GM21360 (cell line): ENCODE results near the gene SMCO4.

Source experiments
- ATAC-seq: cut with Tn5 transposase; IDR thresholded peaks from one replicate; pipeline ENCODE4 v1.9.1; 2021; ENCODE audit warnings: mild to moderate bottlenecking, moderate library complexity; ENCODE audit not compliant: unreplicated experiment

SMCO4 gene

DNA sequence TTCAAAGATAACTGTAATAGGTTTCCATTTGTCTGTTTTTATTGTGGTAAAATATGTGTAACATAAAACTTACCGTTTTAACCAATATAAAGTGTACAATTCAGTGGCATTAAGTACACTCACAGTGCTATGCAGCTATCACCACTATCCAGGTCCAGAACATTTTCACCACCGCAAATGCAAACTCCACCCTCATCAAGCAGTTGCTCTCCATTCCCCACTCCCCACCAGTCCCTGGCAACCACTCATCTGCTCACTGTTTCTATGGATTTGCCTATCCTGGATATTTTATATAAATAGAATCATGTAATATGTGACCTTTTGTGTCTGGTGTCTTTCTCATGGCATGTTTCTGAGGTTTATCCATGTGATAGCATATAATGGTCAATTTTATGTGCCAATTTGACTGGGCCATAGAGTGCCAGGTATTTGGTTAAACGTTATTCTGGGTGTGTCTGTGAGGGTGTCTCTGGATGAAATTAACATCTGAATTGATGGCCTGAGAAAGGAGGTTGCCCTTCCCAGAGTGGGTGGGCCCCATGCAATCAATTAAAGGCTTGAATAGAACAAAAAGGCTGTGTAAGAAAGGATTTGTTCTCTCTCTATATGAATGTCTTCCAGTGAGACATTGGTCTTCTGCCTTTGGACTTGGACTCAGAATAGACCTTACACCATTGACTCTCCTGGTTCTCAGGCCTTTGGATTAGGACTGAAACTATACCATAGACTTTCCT lies 17.2 kb upstream of the SMCO4 start:
- ATAC-seq, result no peak

DNA sequence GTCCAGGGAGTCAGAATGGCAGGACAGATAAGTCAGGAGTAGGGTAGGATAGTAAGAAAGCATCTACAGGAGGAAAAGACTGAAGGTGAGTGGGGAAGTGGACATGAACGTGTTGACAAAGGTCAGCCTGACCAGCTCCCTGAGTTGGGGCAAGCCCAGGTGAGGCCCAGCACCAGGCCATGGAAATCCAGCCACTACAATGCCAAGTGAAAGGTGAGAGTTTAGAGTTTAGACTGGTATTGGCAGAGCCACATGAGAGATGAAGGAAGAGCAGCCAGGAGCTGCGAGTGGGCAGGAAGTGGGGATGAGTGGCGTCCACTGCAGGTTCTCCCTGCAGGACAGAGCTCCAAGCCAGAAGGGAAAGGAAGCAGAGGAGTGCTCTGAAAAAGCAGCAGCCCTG lies 16.5 kb upstream of the SMCO4 start:
- no peak for ATAC-seq

DNA sequence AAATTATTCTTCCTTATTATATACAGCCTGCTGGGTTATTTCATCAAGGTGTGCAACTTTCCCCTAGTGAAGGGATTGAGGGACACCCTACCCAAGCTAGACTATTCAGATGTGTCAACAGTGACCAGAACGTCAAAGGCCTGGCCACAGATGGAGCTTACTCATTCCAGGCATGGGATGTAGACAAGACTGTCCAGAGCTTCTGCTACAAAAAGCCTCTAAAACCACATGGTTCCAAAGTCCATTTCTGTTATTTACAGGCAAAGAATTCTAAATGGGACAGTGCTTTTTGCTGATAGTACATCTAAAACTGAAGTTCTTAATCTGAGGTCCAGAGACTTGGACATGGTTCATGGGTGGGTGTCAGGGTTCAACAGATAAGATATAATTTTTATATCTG lies 9.7 kb upstream of the SMCO4 start:
- no peak for ATAC-seq

DNA sequence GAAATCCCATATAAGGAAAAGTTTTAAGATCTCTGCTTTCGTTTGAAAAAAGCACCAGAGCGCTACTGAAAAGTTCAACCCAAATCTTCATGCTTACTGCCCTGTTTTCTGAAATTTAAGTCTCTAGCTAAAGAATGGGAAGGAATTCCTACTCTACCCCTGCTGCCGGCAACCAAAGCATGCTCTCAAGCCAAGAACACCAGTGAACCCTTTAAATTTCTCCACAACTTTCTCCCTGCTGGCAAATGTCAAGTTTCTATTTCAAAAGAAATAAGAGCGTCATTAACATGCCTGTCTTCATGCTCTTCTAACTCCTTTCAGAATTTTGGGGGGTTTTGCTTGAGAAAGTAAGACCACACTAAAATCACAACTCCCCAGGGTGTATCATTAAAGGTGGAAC lies 6.8 kb upstream of the SMCO4 start:
- no peak for ATAC-seq

DNA sequence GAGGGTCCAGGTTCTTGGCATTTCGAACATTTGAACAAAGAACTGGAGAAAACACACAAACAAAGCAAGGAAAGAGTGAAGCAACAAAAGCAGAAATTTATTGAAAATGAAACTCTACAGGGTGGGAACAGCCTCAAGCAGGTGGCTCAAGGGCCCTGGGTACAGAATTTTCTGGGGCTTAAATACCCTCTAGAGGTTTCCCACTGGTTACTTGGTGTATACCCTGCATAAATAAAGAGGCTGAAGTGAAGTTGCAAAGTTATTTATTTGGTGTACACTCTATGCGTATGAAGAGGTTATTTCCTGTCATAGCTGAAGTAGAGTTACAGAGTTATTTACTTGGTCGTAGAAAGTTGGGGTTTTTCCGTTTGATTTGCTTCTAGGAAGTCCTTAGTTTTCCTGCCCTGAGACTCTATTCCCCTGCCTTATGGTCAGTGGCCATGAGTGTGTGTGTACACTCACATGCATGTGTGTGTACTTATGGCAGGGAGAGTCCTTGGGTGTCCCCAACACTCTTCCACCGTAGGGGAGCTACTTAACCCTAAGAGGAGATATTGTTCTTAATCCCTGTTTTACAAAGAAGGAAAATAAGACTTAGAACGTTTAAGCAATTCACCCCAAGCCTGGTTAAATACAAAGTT lies 5.6 kb upstream of the SMCO4 start:
- ATAC-seq, result peak; percentile 32

DNA sequence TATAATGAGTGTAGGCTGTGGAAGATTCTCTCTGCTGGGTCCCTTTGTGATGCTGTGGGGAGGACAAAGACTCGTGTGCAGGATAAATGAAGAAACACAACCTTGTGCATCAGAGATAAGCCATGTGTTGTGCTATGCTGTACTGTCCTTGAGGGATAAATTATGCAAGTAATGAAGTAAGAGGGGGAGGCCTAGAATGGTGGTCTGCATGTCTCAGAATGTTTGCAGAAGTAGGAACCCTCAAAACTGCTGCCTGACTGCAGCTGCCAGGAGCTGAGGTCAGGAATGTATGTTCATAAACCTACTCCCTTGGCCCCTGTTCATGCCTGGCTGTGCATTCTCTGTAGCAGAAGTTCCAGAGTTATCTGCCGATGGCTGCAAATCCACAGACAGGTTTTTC lies 4.6 kb upstream of the SMCO4 start:
- no peak for ATAC-seq

DNA sequence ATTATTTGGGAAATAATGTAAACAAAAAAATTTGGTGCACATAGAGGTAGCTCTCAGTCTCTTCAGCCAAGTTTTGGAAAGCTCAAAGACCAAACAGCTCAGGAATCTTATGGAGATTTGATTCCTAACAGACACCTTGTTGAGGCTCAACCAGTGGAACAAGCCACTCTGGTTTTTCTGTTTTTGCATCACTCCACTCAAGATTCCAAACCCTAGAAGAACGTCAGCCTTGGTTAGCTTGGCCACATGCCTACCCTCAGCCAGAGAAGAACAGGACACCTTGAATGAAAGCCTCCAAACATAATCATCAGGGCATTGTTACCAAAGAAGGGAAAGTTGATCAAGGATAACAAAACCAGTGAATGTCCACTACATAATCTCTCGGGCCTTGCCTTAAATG lies 3.8 kb upstream of the SMCO4 start:
- ATAC-seq, result no peak

DNA sequence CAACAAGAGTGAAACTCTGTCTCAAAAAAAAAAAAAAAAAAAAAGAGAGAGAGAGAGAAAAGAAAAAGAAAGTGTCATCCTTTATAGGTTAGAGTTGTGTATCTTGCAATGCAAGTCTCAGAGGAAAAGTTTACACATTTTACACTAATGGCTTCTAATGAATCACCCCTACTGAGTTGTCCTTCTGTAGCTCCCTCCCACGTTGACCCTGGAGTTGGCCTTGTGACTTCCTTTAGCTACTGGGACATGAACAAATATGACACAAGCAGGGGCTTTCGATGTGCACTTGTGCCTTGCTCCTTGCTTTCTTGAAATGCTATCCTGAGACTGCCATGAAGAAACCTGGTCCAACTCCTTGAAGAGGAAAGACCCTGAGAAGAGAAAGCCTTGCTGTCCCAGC lies 2.4 kb upstream of the SMCO4 start:
- ATAC-seq, result no peak

DNA sequence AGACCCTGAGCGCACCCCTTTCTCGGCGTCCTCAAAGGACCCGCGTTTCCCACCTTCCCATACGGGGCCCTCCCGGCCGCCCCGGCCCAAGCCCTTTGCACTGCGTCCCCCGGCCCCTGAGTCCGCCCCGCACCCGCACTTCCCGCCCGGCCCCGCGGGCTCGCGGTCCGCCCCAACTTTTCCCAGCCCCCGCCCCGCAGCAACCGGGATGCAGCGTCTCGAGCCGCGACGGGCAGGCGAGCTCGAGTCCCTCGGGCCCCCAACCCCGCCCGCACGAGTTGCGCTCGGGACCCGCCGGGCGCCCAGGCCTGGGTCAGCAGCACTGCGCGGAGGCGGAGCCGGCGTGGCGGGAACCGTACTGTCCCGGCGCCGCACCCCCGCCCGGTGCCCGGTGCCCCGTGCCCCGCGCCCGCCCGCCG lies 371 bp downstream of the SMCO4 start:
- ATAC-seq, result peak; percentile 29

DNA sequence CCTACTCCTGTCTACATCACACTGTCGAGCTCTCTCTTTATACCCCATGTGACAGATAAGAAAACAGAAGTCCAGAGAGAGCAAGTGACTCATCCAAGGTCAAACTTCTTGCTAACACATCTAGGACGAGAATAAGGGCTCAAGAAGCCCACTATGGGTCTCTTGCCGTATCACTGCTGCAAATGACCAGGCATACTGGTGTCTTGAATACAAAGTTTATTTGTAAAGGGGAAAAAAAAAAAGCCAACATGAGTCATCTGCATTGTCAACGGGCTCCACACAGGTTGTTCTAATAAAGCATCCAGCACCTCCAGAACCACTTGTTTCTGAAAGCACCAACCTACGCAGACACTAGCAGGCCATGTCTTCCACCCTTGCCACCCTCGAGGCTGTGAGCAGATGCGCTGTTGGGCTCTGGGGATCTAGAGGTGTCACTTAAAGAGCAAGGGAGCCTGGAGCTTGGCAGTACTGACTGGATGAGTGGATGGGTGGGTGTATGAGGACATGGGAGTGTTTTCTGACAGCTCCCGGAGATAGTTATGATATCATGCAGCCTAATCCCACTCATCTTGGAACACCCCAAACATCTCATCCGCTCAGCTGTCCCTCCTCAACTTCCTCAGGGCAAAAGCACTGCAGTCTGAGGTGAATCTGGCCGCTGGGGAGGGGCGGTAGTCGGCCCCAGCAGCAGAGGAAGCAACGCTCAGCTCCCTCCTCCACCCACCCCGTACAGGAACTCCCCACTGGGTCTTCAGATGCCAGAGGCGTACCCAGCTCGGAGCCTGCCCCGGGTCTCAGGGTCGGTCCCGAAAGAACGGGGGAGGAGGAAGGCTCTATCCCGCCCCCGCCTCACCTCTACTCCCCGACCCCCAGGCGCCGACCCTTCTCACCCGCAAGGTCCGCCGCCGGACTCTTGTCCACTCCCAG lies 1.0 kb downstream of the SMCO4 start:
- peak; percentile 45 for ATAC-seq

DNA sequence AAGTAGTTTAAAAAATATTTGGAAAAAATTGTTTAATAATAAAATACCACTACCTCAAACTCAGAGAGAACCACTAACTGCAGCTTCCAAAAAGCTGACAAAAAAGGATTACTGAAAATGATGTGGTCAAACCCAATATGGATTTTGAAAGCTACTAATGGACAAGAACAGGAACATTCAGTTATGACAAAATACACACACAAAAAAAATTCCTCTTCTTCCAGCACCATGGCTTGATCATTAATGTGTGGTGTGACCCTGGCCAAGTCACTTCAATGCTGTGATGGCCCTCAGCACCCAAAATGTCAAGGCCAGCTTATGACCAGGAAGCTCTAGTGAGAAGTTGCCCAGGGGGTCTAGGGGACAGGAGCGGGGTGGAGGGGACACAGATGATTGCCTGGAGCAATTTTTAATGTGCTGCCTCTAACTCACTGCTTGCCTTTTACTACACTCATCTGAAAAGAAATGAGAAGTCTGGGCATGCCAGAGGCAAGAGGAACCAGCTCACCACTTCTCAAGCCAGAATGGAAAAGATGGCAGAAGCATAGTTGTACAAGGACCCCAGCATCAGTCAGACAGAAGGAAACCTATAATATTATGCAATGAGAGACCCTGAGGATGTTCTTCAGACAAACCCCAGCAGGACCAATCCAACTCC lies 2.2 kb downstream of the SMCO4 start:
- no peak for ATAC-seq

DNA sequence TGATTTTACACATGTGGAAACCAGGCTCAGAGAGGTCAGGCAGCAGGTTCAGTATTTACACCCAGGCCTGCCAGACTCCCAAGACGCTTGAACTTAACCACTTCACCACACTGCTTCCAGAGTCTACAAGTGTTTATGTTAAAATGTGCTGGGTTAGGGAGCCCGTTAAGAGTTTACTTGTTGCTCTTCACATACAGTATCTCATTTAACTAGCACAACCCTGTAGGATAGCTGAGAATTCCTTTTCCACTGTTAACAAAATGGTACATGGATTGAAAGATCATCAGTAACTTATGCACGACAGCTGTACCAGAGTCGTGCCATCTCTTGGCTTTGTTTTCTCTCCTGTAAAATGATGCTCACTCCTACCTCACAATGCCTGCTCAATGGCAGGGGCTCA lies 2.9 kb downstream of the SMCO4 start:
- ATAC-seq, result no peak

DNA sequence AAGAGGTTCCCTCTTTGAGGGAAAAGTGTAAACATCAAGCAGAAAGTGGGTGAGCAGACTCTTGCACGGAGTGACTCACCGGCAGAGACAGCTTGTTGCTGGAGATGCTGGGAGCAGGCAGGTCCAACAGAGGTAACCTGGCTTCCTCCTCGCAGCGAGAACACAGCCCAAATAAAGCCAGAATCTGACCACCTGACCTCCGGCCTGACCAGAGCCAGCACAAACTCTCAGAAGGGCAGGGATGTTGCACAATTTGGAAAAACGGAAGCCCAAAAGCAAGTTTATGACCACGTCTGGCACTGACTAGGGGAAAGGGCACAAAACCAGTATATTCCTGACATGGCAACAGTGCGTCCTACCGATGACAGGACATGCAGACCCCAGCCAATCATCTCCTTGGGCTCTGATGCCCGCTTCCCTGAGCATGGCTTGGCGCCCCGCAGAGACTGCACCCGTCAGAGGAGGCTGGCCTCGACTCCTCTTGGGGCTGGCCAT lies 5.4 kb downstream of the SMCO4 start:
- no peak for ATAC-seq

DNA sequence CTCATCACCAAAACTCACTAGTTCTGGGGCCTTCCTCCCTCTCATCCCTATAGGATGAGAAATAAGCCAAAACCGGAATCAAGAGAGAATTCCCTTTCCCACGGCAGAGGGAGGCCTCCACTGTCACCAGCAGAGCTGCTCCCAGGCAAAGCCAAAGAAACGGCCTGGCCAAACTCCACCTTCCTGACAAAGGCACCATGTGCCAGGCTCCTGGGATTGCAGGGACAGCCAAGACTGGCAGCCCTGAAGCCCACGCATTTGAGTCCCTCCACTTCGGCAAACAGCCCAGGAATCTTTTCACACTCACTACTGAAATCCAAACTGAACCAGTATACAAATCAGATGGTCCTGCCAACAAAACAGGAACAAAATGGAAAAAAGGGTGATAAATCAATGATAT lies 6.1 kb downstream of the SMCO4 start:
- ATAC-seq, result no peak

DNA sequence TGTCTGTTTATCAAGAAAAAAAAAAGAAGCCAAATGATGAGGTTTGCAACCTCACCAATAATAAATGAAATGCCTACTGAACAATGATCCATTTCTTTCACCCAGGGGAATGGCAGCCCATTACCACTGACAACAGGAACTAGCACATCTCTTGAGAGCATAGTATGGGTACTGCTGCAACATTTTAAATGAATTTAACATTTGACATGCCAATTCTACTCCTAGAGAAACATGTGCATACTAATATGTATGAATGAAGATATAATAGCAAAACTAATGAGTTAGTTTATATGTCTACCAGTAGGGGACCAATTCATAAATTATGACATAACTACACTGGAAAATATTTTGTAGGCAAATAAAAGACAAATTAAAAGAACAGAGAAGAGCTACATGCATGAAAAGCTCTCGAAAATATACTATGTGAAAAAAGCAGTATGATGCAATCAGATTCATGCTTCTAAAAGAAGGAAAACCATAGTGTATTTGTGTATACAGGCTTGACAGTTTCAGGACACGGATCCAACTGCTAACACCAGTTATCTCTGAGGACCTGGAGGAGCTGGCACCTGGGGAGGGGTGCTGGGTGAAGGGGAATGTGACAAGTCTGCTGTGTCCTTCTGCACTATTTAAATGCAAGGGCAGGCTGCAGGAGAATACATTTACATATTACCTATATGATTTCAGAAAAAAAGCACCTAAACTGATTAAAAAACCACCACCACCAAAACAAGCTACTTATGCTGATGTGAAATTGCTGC lies 6.9 kb downstream of the SMCO4 start:
- ATAC-seq, result peak; percentile 1

DNA sequence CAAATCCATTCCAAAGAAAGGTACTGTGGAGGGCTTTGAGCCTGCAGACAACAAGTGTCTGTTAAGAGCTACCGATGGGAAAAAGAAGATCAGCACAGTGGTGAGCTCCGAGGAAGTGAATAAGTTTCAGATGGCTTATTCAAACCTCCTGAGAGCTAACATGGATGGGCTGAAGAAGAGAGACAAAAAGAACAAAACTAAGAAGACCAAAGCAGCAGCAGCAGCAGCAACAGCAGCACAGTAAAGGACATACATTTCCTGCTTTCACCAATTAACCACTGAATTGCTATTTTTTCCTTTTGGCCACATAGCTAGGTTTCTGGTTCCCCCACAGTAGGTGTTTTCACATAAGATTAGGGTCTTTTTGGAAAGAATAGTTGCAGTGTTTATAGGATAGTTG lies 7.6 kb downstream of the SMCO4 start:
- ATAC-seq, result peak; percentile 57

DNA sequence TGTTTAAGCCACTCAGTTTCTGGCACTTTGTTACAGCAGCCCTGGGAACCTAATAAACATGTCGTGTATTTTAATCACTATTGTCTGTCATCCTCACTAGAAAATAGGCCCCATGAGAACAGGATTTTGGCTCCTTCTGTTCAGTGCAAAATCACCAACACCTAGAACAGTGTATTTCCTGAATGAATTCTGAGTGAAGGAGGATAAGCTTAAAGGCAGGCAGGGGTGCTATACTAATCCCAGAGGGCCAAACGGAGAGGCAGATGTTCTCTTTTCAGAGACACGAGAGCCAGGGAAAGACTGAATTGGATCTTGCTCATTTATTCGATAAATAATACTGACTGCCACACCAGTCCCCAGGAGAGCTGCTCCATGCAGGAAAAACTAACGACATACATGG lies 10.4 kb downstream of the SMCO4 start:
- ATAC-seq, result no peak

DNA sequence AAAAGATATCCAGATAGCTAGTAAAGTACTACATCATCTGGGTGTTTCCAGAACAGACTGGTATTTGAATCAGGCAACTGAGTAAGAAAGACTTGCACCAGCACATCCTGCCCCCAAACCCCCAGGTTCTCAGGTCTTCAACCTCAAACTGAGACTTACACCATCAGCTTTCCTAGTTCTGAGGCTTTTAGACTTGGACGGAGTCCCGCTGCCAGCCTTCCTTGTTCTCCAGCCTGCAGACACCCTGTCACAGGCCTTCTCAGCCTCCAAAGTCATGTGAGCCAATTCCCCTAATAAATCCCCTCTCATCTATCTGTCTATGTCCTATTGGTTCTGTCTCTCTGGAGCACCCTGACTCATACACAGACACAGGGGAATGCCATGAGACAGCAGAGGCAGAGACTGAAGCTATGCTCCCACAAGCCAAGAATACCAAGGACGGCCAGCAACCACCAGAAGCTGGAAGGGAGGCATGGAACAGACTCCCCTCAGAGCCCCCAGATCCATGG lies 10.9 kb downstream of the SMCO4 start:
- ATAC-seq, result peak; percentile 29

DNA sequence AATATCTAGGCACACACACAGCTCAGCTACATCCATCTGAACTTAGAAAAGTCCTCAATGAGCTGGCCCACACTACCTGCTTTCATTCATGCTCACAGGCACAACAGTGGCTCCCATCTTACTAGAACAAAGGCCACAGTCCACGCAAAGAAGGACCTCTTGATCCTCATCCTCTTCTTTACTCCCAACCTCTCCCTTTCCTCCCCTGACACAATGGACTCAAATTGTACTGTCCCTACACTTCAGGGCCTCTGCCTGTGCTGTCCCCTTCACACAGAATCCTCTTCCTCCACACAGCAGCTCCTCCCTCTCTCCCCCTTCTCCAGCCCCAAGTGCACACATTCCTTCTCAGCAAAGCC lies 12.7 kb downstream of the SMCO4 start:
- no peak for ATAC-seq
